ENCODE measurements around the gene ABI1.
A peak's percentile ranks its signal among the peaks of the same experiment; 100 is the strongest.

Gene ABI1

GRCh38 chr10:26714415-26715136 lies 146.2 kb downstream of the ABI1 start:
- DNase-seq (ENCODE audit: low read depth, low spot score), result no peak

- DNase-seq (ENCODE audit: low read depth, low spot score), result no peak
Observed at GRCh38 chr10:26711324-26711723, 149.4 kb downstream of the ABI1 start.

- no peak for DNase-seq (ENCODE audit: low read depth, low spot score)
Observed at GRCh38 chr10:26706936-26707335, 153.8 kb downstream of the ABI1 start.

GRCh38 chr10:26706206-26706605 lies 154.6 kb downstream of the ABI1 start:
- DNase-seq (ENCODE audit: low read depth, low spot score), result no peak

GRCh38 chr10:26703974-26704373 lies 156.8 kb downstream of the ABI1 start:
- DNase-seq (ENCODE audit: low read depth, low spot score), result no peak

- DNase-seq (ENCODE audit: low read depth, low spot score), result no peak
Observed at GRCh38 chr10:26703096-26703495, 157.7 kb downstream of the ABI1 start.

- no peak for DNase-seq (ENCODE audit: low read depth, low spot score)
Observed at GRCh38 chr10:26700884-26701630, 159.7 kb downstream of the ABI1 start.

- DNase-seq (ENCODE audit: low read depth, low spot score), result no peak
Observed at GRCh38 chr10:26699631-26700030, 161.1 kb downstream of the ABI1 start.

- no peak for DNase-seq (ENCODE audit: low read depth, low spot score)
Observed at GRCh38 chr10:26698909-26699308, 161.8 kb downstream of the ABI1 start.

GRCh38 chr10:26697922-26698608 lies 162.7 kb downstream of the ABI1 start:
- peak; percentile 23 for DNase-seq (ENCODE audit: low read depth, low spot score)

- peak; percentile 87 for DNase-seq (ENCODE audit: low read depth, low spot score)
Observed at GRCh38 chr10:26697163-26697921, 163.4 kb downstream of the ABI1 start, which contains the start of gene PDSS1. PDSS1 (plus strand) TSS chr10:26697701; CDS start chr10:26697712, 11 bp downstream.

- DNase-seq (ENCODE audit: low read depth, low spot score), result no peak
Observed at GRCh38 chr10:26696786-26697162, 164.0 kb downstream of the ABI1 start.
